Naive thymus-derived CD4-positive, alpha-beta T cell (primary cell): ENCODE data around the gene THNSL1. TPM values are rescaled to one million over a fixed set of nuclear protein-coding genes. Genes with fewer than 3 reads are reported as not detected.

Source experiments
- ATAC-seq: fragments of 150-1000 bp; cut with Tn5 transposase; 2 replicates; pipeline ENCODE4 v1.10.0; 2021; ENCODE audit warnings: mild to moderate bottlenecking, moderate library complexity
- CTCF ChIA-PET: fragments of 350-600 bp; sonication (Branson Sonifier 250); formaldehyde crosslinking; loops from one replicate; lab custom pipeline; 2021; ENCODE audit warnings: antibody characterized with exemption; lab: Charles Lee
- POLR2A ChIA-PET: fragments of 350-600 bp; sonication (Branson Sonifier 250); formaldehyde crosslinking; loops from one replicate; lab custom pipeline; 2021; ENCODE audit warnings: antibody characterized with exemption, inconsistent platforms; lab: Charles Lee
- DNase-seq, 9 donors: peaks; one replicate each; pipeline versions ENCODE4 v3.0.0 to v3.0.0-alpha.2; 2020 to 2022; ENCODE audit warnings: mixed read lengths in 1 of 9
- H3K27ac ChIP-seq: one replicate; pipeline ENCODE4 v1.7.0; 2013; ENCODE audit warnings: mild to moderate bottlenecking, low read depth, low read length, moderate library complexity
- H3K27me3 ChIP-seq, 2 donors: one replicate each; pipeline ENCODE4 v1.7.0; 2013; ENCODE audit warnings: low read length in 2 of 2, mild to moderate bottlenecking in 2 of 2, moderate library complexity in 2 of 2; ENCODE audit not compliant: control insufficient read depth in 2 of 2, insufficient read depth in 2 of 2
- H3K36me3 ChIP-seq, 3 experiments: 1 replicate in 2 of 3; 2 replicates in 1 of 3; pipeline ENCODE4 v1.7.0; 2013; ENCODE audit warnings: low read length in 3 of 3, mild to moderate bottlenecking in 3 of 3, moderate library complexity in 1 of 3; ENCODE audit not compliant: insufficient read depth in 3 of 3, control insufficient read depth in 2 of 3
- H3K4me1 ChIP-seq, 2 donors: one replicate each; pipeline ENCODE4 v1.7.0; 2013; ENCODE audit warnings: low read length in 2 of 2, mild to moderate bottlenecking in 2 of 2, moderate library complexity in 1 of 2; ENCODE audit not compliant: control insufficient read depth in 2 of 2, insufficient read depth in 2 of 2
- H3K4me3 ChIP-seq: 2 replicates; pipeline ENCODE4 v1.7.0; 2013; ENCODE audit warnings: mild to moderate bottlenecking, low read length
- H3K9me3 ChIP-seq, 3 experiments: 1 replicate in 2 of 3; 2 replicates in 1 of 3; pipeline ENCODE4 v1.7.0; 2013; ENCODE audit warnings: low read length in 3 of 3; ENCODE audit not compliant: control insufficient read depth in 2 of 3
- H3K27ac Mint-ChIP-seq, 9 donors: one replicate each; pipeline ENCODE4 v1.8.0; 2020 to 2022; ENCODE audit warnings: mixed read lengths in 9 of 9, mild to moderate bottlenecking in 8 of 9, moderate library complexity in 5 of 9, inconsistent platforms in 2 of 9
- H3K27me3 Mint-ChIP-seq, 5 donors: one replicate each; pipeline ENCODE4 v1.8.0; 2021 to 2022; ENCODE audit warnings: mixed read lengths in 5 of 5, mild to moderate bottlenecking in 1 of 5
- H3K36me3 Mint-ChIP-seq, 5 donors: one replicate each; pipeline ENCODE4 v1.8.0; 2020 to 2022; ENCODE audit warnings: mixed read lengths in 5 of 5, mild to moderate bottlenecking in 3 of 5, inconsistent platforms in 1 of 5
- H3K4me1 Mint-ChIP-seq, 7 donors: one replicate each; pipeline ENCODE4 v1.8.0; 2020 to 2022; ENCODE audit warnings: mixed read lengths in 7 of 7, mild to moderate bottlenecking in 3 of 7, inconsistent platforms in 1 of 7
- H3K4me3 Mint-ChIP-seq, 10 donors: one replicate each; pipeline ENCODE4 v1.8.0; 2020 to 2022; ENCODE audit warnings: mild to moderate bottlenecking in 10 of 10, mixed read lengths in 10 of 10, moderate library complexity in 6 of 10, inconsistent platforms in 2 of 10
- H3K9me3 Mint-ChIP-seq, 11 donors: one replicate each; pipeline ENCODE4 v1.8.0; 2020 to 2022; ENCODE audit warnings: mixed read lengths in 11 of 11, mild to moderate bottlenecking in 4 of 11, inconsistent platforms in 1 of 11, moderate library complexity in 1 of 11
- intact Hi-C, 2 donors: fragments of 100-400 bp; cut with micrococcal nuclease; formaldehyde crosslinking; loops; one replicate each; pipeline ENCODE4 v1.15.1; 2023
- polyA plus RNA-seq, 2 donors: library from polyadenylated mRNA; unstranded; fragments of 300-500 nt; fragmentation: Illumina TruSeq; gene quantifications; one replicate each; pipeline ENCODE4 v1.2.3, GENCODE V29; 2021
- total RNA-seq, 6 experiments: library from RNA in 5 of 6; stranded (reverse) in 5 of 6; gene quantifications; 1 replicate in 5 of 6; 2 replicates in 1 of 6; pipeline ENCODE4 v1.2.3 and lab custom pipeline; 2021 to 2026

Gene THNSL1
- total and polyA plus RNA-seq, 7 experiments from 2014 or later: 1.4 to 13.4 (median 8.0) TPM

DNA sequence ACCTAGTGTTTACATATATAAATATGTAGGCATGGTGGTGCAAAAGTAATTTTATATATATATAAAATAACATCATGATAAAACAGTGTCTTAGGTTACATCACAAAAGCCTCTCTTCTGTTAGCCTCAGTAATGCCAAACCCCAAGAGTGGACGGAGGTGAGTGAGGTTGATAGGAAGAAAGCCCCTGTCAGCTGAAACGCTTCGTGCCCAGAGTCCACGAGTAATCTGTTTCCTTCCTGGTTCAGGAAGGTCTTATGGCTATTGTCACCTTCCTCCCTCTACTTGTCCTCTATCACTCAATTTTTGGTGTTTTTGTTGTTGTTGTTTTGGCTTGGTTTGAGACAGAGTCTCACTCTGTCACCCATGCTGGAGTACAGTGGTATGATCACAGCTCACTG, 41.5 kb downstream of the THNSL1 start:
- Histone ChIP-seq H3K4me3 (no peak overlapping the region), H3K27ac (no peak overlapping the region), H3K27me3 (no peaks in the 10 kb centered on the region), H3K9me3 (no peaks in the 10 kb centered on the region), H3K4me1 (no peaks in the 10 kb centered on the region), H3K36me3 (no peaks in the 10 kb centered on the region)
- DNase-seq (no peak), ATAC-seq (no peak)
- peaks cover 0 to 1% (median 0%) of the 10 kb centered on the region in 11 donors for H3K9me3 Mint-ChIP-seq
- ChIA-PET POLR2A (interaction anchor here (0.7 kb wide), 1 partner anchor 12 kb away, joined by 3 read pairs; no protein-coding TSS in a partner anchor), CTCF (no interaction called here)
- H3K4me1 Mint-ChIP-seq: peaks cover 0 to 12% (median 6%) of the 10 kb centered on the region in 7 donors
- no peak overlapping the region for H3K27ac Mint-ChIP-seq
- H3K27me3 Mint-ChIP-seq: peaks cover 0 to 4% (median 0%) of the 10 kb centered on the region in 5 donors
- H3K36me3 Mint-ChIP-seq: no peaks in the 10 kb centered on the region
- intact Hi-C loops: no loop called here
- H3K4me3 Mint-ChIP-seq: no peak overlapping the region

DNA sequence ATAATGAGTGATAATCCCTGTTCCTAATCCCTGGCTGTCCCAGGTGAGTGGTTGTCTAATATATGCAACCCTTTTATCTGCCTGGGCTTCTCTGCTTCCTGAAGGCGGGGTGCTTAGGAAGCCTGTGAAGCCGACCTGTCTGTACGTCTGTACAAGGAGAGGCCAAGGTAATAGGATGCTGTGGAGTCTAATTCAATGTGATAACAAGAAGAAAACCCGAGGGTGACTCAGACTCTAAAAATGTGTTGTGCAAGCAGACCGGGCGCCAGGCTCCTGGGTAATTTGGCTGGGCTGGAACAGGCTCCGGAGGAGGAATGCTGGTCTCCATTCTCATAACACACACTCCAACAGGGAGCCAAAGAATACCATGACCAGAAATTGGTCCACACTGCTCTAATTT, 43.6 kb downstream of the THNSL1 start:
- no peak for ATAC-seq
- intact Hi-C loops: no loop called here
- Histone ChIP-seq H3K27me3 (no peaks in the 10 kb centered on the region), H3K36me3 (no peaks in the 10 kb centered on the region), H3K9me3 (no peaks in the 10 kb centered on the region), H3K4me1 (no peaks in the 10 kb centered on the region), H3K4me3 (no peak overlapping the region), H3K27ac (no peak overlapping the region)
- no peak for DNase-seq
- peaks cover 0 to 9% (median 0%) of the 10 kb centered on the region in 5 donors for H3K36me3 Mint-ChIP-seq
- H3K27me3 Mint-ChIP-seq: peaks cover 0 to 12% (median 0%) of the 10 kb centered on the region in 5 donors
- no peak overlapping the region for H3K4me3 Mint-ChIP-seq
- POLR2A ChIA-PET: no interaction called here
- CTCF ChIA-PET: interaction anchor here (0.6 kb wide), 1 partner anchor 389 kb away, joined by 3 read pairs; no protein-coding TSS in a partner anchor
- H3K27ac Mint-ChIP-seq: no peak overlapping the region
- H3K9me3 Mint-ChIP-seq: peaks cover 0 to under 1% (median 0%) of the 10 kb centered on the region in 11 donors
- H3K4me1 Mint-ChIP-seq: peaks cover 5 to 28% (median 9%) of the 10 kb centered on the region in 7 donors

- Histone ChIP-seq H3K27ac (no peak overlapping the region), H3K36me3 (no peaks in the 10 kb centered on the region), H3K4me3 (no peak overlapping the region), H3K27me3 (no peaks in the 10 kb centered on the region), H3K4me1 (no peaks in the 10 kb centered on the region), H3K9me3 (no peaks in the 10 kb centered on the region)
- intact Hi-C loops: no loop called here
- Mint-ChIP-seq H3K27ac (peak overlapping the region in 1 of 9 donors; percentile 64), H3K4me3 (no peak overlapping the region), H3K36me3 (peaks cover 0 to 14% (median 0%) of the 10 kb centered on the region in 5 donors), H3K9me3 (peaks cover 0 to 4% (median 0%) of the 10 kb centered on the region in 11 donors), H3K27me3 (peaks cover 0 to 12% (median 0%) of the 10 kb centered on the region in 5 donors), H3K4me1 (peaks cover 5 to 40% (median 9%) of the 10 kb centered on the region in 7 donors)
- DNase-seq (no peak), ATAC-seq (no peak)
- ChIA-PET CTCF (no interaction called here), POLR2A (no interaction called here)
These were observed 44.7 kb downstream of the THNSL1 start for GRCh38 chr10:25061125-25061524.

- H3K36me3 ChIP-seq: no peaks in the 10 kb centered on the region
- no peaks in the 10 kb centered on the region for H3K27me3 ChIP-seq
- peak overlapping the region in 6 of 9 donors; percentile 37 to 93 (median 69) for H3K27ac Mint-ChIP-seq
- peaks cover 0 to 12% (median 0%) of the 10 kb centered on the region in 5 donors for H3K27me3 Mint-ChIP-seq
- no peak for DNase-seq
- H3K4me1 Mint-ChIP-seq: peaks cover 5 to 43% (median 9%) of the 10 kb centered on the region in 7 donors
- ChIA-PET POLR2A (no interaction called here), CTCF (interaction anchor here (0.6 kb wide), 1 partner anchor 132 kb away, joined by 3 read pairs; no protein-coding TSS in a partner anchor)
- no peak for ATAC-seq
- H3K27ac ChIP-seq: no peak overlapping the region
- intact Hi-C loops: loop anchor here in 1 of 2 donors (1.0 kb wide), 1 partner anchor 46 kb away; the partner anchor contains the start of genes ENKUR and THNSL1
- peaks cover 0 to 4% (median 0%) of the 10 kb centered on the region in 11 donors for H3K9me3 Mint-ChIP-seq
- H3K4me3 Mint-ChIP-seq: peak overlapping the region in 3 of 10 donors; percentile 3 to 60 (median 25)
- no peaks in the 10 kb centered on the region for H3K4me1 ChIP-seq
- H3K36me3 Mint-ChIP-seq: peaks cover 0 to 14% (median 0%) of the 10 kb centered on the region in 5 donors
- no peaks in the 10 kb centered on the region for H3K9me3 ChIP-seq
- no peak overlapping the region for H3K4me3 ChIP-seq
These were observed 45.5 kb downstream of the THNSL1 start for GRCh38 chr10:25061711-25062449.

GRCh38 chr10:25063157-25063556, 46.7 kb downstream of the THNSL1 start:
- peaks cover 5 to 47% (median 9%) of the 10 kb centered on the region in 7 donors for H3K4me1 Mint-ChIP-seq
- H3K36me3 ChIP-seq: no peaks in the 10 kb centered on the region
- intact Hi-C loops: no loop called here
- no peak overlapping the region for H3K4me3 ChIP-seq
- no peak overlapping the region for H3K27ac ChIP-seq
- CTCF ChIA-PET: no interaction called here
- no peaks in the 10 kb centered on the region for H3K27me3 ChIP-seq
- no peak for DNase-seq
- H3K27ac Mint-ChIP-seq: peak overlapping the region in 2 of 9 donors; percentile 53 to 93
- H3K27me3 Mint-ChIP-seq: peaks cover 0 to 12% (median 0%) of the 10 kb centered on the region in 5 donors
- POLR2A ChIA-PET: no interaction called here
- peak overlapping the region in 3 of 10 donors; percentile 4 to 65 (median 30) for H3K4me3 Mint-ChIP-seq
- H3K36me3 Mint-ChIP-seq: peaks cover 0 to 14% (median 0%) of the 10 kb centered on the region in 5 donors
- H3K9me3 Mint-ChIP-seq: peaks cover 0 to 4% (median 0%) of the 10 kb centered on the region in 11 donors
- H3K4me1 ChIP-seq: no peaks in the 10 kb centered on the region
- no peaks in the 10 kb centered on the region for H3K9me3 ChIP-seq
- no peak for ATAC-seq

GRCh38 chr10:25063644-25064043, 47.2 kb downstream of the THNSL1 start:
- no peaks in the 10 kb centered on the region for H3K9me3 ChIP-seq
- DNase-seq: no peak
- peak overlapping the region in 2 of 9 donors; percentile 53 to 93 for H3K27ac Mint-ChIP-seq
- ChIA-PET POLR2A (no interaction called here), CTCF (no interaction called here)
- H3K4me1 ChIP-seq: no peaks in the 10 kb centered on the region
- peak overlapping the region in 2 of 10 donors; percentile 30 to 65 for H3K4me3 Mint-ChIP-seq
- peaks cover 0 to 14% (median 0%) of the 10 kb centered on the region in 5 donors for H3K36me3 Mint-ChIP-seq
- no peak overlapping the region for H3K27ac ChIP-seq
- H3K4me3 ChIP-seq: no peak overlapping the region
- H3K9me3 Mint-ChIP-seq: peaks cover 0 to 7% (median 0%) of the 10 kb centered on the region in 11 donors
- H3K27me3 Mint-ChIP-seq: peaks cover 0 to 12% (median 0%) of the 10 kb centered on the region in 5 donors
- H3K4me1 Mint-ChIP-seq: peaks cover 5 to 50% (median 9%) of the 10 kb centered on the region in 7 donors
- no peaks in the 10 kb centered on the region for H3K36me3 ChIP-seq
- no peaks in the 10 kb centered on the region for H3K27me3 ChIP-seq
- intact Hi-C loops: no loop called here
- no peak for ATAC-seq
